IMR-90 (cell line): ENCODE measurements around the gene ATP10A. TPM values are rescaled to one million over a fixed set of nuclear protein-coding genes. Genes with fewer than 3 reads are reported as not detected.
A peak's percentile ranks its signal among the peaks of the same experiment; 100 is the strongest.

ENCODE experiments used
- ATAC-seq: fragments of 200-7000 bp; cut with Tn5 transposase; 2 replicates; pipeline ENCODE4 v1.9.1; 2020; ENCODE audit warnings: low read depth, mild to moderate bottlenecking, moderate library complexity
- BruUV-seq: library from RNA; stranded (reverse); fragments of 400-500 nt; replicated peaks from 2 replicates; lab custom pipeline; 2021; lab: Mats Ljungman, UMichigan
- CTCF ChIA-PET: fragments of 300-600 bp; formaldehyde crosslinking; extraction: SDS; loops from one replicate; lab custom pipeline; 2021; ENCODE audit warnings: antibody characterized with exemption; lab: Yijun Ruan, JAX
- POLR2A ChIA-PET: fragments of 300-600 bp; sonication (Branson Sonifier 250); formaldehyde crosslinking; loops from one replicate; lab custom pipeline; 2022; ENCODE audit warnings: antibody characterized with exemption; ENCODE audit not compliant: unreplicated experiment; lab: Charles Lee
- DNase-seq: peaks from one replicate; pipeline ENCODE4 v3.0.0; 2013
- H2AFZ ChIP-seq: replicated peaks from 2 replicates; pipeline ENCODE3; 2013; ENCODE audit warnings: low read length, mild to moderate bottlenecking; ENCODE audit not compliant: poor library complexity
- H2AK5ac ChIP-seq: 2 replicates; pipeline ENCODE4 v1.6.1; 2013; ENCODE audit warnings: low read depth, low read length, inconsistent platforms
- H2AK9ac ChIP-seq: replicated peaks from 2 replicates; pipeline ENCODE3; 2013; ENCODE audit warnings: mild to moderate bottlenecking, low read depth, low read length, moderate library complexity; ENCODE audit not compliant: poor library complexity
- H2BK120ac ChIP-seq: 2 replicates; pipeline ENCODE4 v1.6.1; 2013; ENCODE audit warnings: low read depth, low read length, inconsistent platforms
- H2BK15ac ChIP-seq: 3 replicates; pipeline ENCODE4 v1.6.1; 2013; ENCODE audit warnings: low read depth, low read length, inconsistent platforms
- H2BK20ac ChIP-seq: 2 replicates; pipeline ENCODE4 v1.6.1; 2013; ENCODE audit warnings: low read depth, mild to moderate bottlenecking, inconsistent platforms, low read length, moderate library complexity
- H2BK5ac ChIP-seq: 2 replicates; pipeline ENCODE4 v1.6.1; 2013; ENCODE audit warnings: mild to moderate bottlenecking, low read depth, low read length, inconsistent platforms; ENCODE audit not compliant: poor library complexity, severe bottlenecking
- H3K14ac ChIP-seq: replicated peaks from 2 replicates; pipeline ENCODE4 v1.6.1; 2013; ENCODE audit warnings: low read depth, low read length, inconsistent platforms
- H3K18ac ChIP-seq: 2 replicates; pipeline ENCODE4 v1.6.1; 2013; ENCODE audit warnings: low read depth, low read length, control low read depth
- H3K23ac ChIP-seq: 2 replicates; pipeline ENCODE4 v1.6.1; 2013; ENCODE audit warnings: low read depth, low read length, inconsistent platforms
- H3K27ac ChIP-seq: 2 replicates; pipeline ENCODE4 v1.5.1; 2013; ENCODE audit warnings: mild to moderate bottlenecking, control low read depth, low read length; ENCODE audit not compliant: insufficient read depth
- H3K27me3 ChIP-seq: 2 replicates; pipeline ENCODE4 v1.6.1; 2013; ENCODE audit warnings: low read length; ENCODE audit not compliant: control insufficient read depth, insufficient read depth
- H3K36me3 ChIP-seq: 2 replicates; pipeline ENCODE4 v1.6.1; 2013; ENCODE audit warnings: low read length, mixed read lengths; ENCODE audit not compliant: control insufficient read depth, insufficient read depth
- H3K4ac ChIP-seq: 2 replicates; pipeline ENCODE4 v1.6.1; 2013; ENCODE audit warnings: low read depth, low read length, inconsistent platforms
- H3K4me1 ChIP-seq: 2 replicates; pipeline ENCODE4 v1.6.1; 2013; ENCODE audit warnings: low read length, mixed read lengths; ENCODE audit not compliant: control insufficient read depth, insufficient read depth
- H3K4me2 ChIP-seq: 2 replicates; pipeline ENCODE4 v1.6.1; 2013; ENCODE audit warnings: low read depth, mild to moderate bottlenecking, control low read depth, low read length, moderate library complexity
- H3K4me3 ChIP-seq: 2 replicates; pipeline ENCODE4 v1.5.1; 2013; ENCODE audit warnings: low read depth, mild to moderate bottlenecking, control low read depth, low read length, moderate library complexity; ENCODE audit not compliant: insufficient read depth
- H3K56ac ChIP-seq: 2 replicates; pipeline ENCODE4 v1.6.1; 2013; ENCODE audit warnings: low read length, inconsistent platforms; ENCODE audit not compliant: insufficient read depth; ENCODE audit errors: extremely low read depth
- H3K79me1 ChIP-seq, 2 experiments: 2 replicates each; pipeline ENCODE4 v1.6.1; 2013; ENCODE audit warnings: low read length in 2 of 2, inconsistent platforms in 1 of 2, low read depth in 1 of 2
- H3K9ac ChIP-seq: 2 replicates; pipeline ENCODE4 v1.6.1; 2013; ENCODE audit warnings: low read depth, low read length, control low read depth
- H3K9me1 ChIP-seq: 2 replicates; pipeline ENCODE4 v1.6.1; 2013; ENCODE audit warnings: low read length, inconsistent platforms; ENCODE audit not compliant: insufficient read depth
- H3K9me3 ChIP-seq: 2 replicates; pipeline ENCODE4 v1.6.1; 2013; ENCODE audit warnings: low read length; ENCODE audit not compliant: control insufficient read depth, insufficient read depth
- H4K20me1 ChIP-seq: 2 replicates; pipeline ENCODE4 v1.6.1; 2013; ENCODE audit warnings: low read length, inconsistent platforms; ENCODE audit not compliant: insufficient read depth
- H4K5ac ChIP-seq: 2 replicates; pipeline ENCODE4 v1.6.1; 2013; ENCODE audit warnings: mild to moderate bottlenecking, low read depth, low read length, control low read depth
- H4K8ac ChIP-seq, 2 experiments: 2 replicates each; pipeline ENCODE4 v1.6.1; 2013; ENCODE audit warnings: low read depth in 2 of 2, low read length in 2 of 2, control low read depth in 1 of 2, inconsistent platforms in 1 of 2
- H4K91ac ChIP-seq: 2 replicates; pipeline ENCODE4 v1.6.1; 2013; ENCODE audit warnings: low read depth, low read length, inconsistent platforms; ENCODE audit not compliant: insufficient read depth
- CHD1 ChIP-seq: IDR thresholded peaks from 2 replicates; pipeline ENCODE4 v1.6.1; 2012; ENCODE audit warnings: low read depth, low read length, improper control_type of control experiment
- ELK1 ChIP-seq: fragments of 150-350 bp; IDR thresholded peaks from 2 replicates; pipeline ENCODE4 v1.6.1; 2016; ENCODE audit warnings: low read depth, mild to moderate bottlenecking, low read length, moderate library complexity, borderline replicate concordance
- FOS ChIP-seq: fragments of 150-350 bp; IDR thresholded peaks from 2 replicates; pipeline ENCODE4 v1.6.1; 2016; ENCODE audit warnings: low read depth, low read length
- MAFK ChIP-seq: IDR thresholded peaks from 2 replicates; pipeline ENCODE4 v1.6.1; 2012; ENCODE audit warnings: low read depth, low read length, improper control_type of control experiment
- MAZ ChIP-seq: IDR thresholded peaks from 2 replicates; pipeline ENCODE4 v1.6.1; 2012; ENCODE audit warnings: low read depth, mild to moderate bottlenecking, low read length, improper control_type of control experiment, moderate library complexity, borderline replicate concordance
- MXI1 ChIP-seq: IDR thresholded peaks from 2 replicates; pipeline ENCODE4 v1.6.1; 2012; ENCODE audit warnings: low read depth, mild to moderate bottlenecking, low read length, moderate library complexity, borderline replicate concordance
- RCOR1 ChIP-seq: IDR thresholded peaks from 2 replicates; pipeline ENCODE4 v1.6.1; 2012; ENCODE audit warnings: mild to moderate bottlenecking, low read length, improper control_type of control experiment; ENCODE audit not compliant: insufficient replicate concordance
- RFX5 ChIP-seq: IDR thresholded peaks from 2 replicates; pipeline ENCODE4 v1.8.0; 2012; ENCODE audit warnings: low read depth, mild to moderate bottlenecking, low read length, moderate library complexity
- USF2 ChIP-seq: fragments of 150-350 bp; IDR thresholded peaks from 2 replicates; pipeline ENCODE4 v1.6.1; 2017; ENCODE audit warnings: mild to moderate bottlenecking, antibody characterized with exemption, low read length, low read depth
- WGBS, 2 experiments: methylation state at CpG; one replicate each; pipeline versions ENCODE4 v1.1.5 to v1.1.7; 2013; ENCODE audit warnings: missing lambda C conversion rate in 2 of 2; ENCODE audit not compliant: insufficient read length in 1 of 2; ENCODE audit errors: extremely low coverage in 2 of 2; 5-methylcytosine and 5-hydroxymethylcytosine counted together
- dilution Hi-C: fragments of 300-500 bp; cut with HindIII; formaldehyde crosslinking; loops from one replicate; pipeline ENCODE4 v1.14.3; 2018; ENCODE audit warnings: low sequenced_read_pairs; ENCODE audit not compliant: unreplicated experiment
- in situ Hi-C: fragments of 300-500 bp; cut with MboI; formaldehyde crosslinking; loops from 3 replicates; pipeline ENCODE4 v1.14.3; 2019; ENCODE audit warnings: low sequenced_read_pairs, inconsistent platforms, mixed read lengths
- intact Hi-C: fragments of 100-400 bp; cut with micrococcal nuclease; formaldehyde crosslinking; loops from 2 replicates; pipeline ENCODE4 v1.10.0; 2022
- polyA plus RNA-seq, 3 experiments: library from polyadenylated mRNA; depleted of rRNA; stranded (reverse); fragments of >200 nt; gene quantifications; 2 replicates each; pipeline ENCODE4 v1.2.3, GENCODE V29; 2012; ENCODE audit warnings: low replicate concordance in 1 of 3
- total RNA-seq: library from RNA; depleted of rRNA; stranded (reverse); fragments of >200 nt; gene quantifications from 2 replicates; pipeline ENCODE4 v1.2.3, GENCODE V29; 2012

ATP10A gene
- total and polyA plus RNA-seq, 2 of the 4 experiments (the other 2 are of a cell fraction): 13.8 to 16.0 TPM

- TF ChIP-seq MAZ: no peak
Observed at GRCh38 chr15:25776071-25776746, 86.9 kb downstream of the ATP10A start (continued).

- H3K79me1 ChIP-seq: peaks cover 17 to 58% of the 10 kb centered on the region in 2 experiments
- no TSS peak for BruUV-seq
- H2AK5ac ChIP-seq: peak overlapping the region; percentile 61; the same call in 1 of the 2 replicates
- in situ Hi-C loops: no loop called here
- H3K18ac ChIP-seq: peak overlapping the region; percentile 35; the same call in 1 of the 2 replicates
- H3K4me3 ChIP-seq: no peak overlapping the region
- peak overlapping the region; percentile 62 for H2BK120ac ChIP-seq
- H2AK9ac ChIP-seq: peak overlapping the region; percentile 11
- POLR2A ChIA-PET: no interaction called here
- H4K91ac ChIP-seq: peak overlapping the region; percentile 42
- CTCF ChIA-PET: interaction anchor here (1.4 kb wide), 1 partner anchor 8 kb away, joined by 7 read pairs; no protein-coding TSS in a partner anchor
- H3K4me1 ChIP-seq: peaks cover 9% of the 10 kb centered on the region
- dilution Hi-C loops: no loop called here
- peak overlapping the region; percentile 63 for H2BK20ac ChIP-seq
- H2BK15ac ChIP-seq: peak overlapping the region; percentile 13; the same call in 1 of the 3 replicates
- ATAC-seq (peak; percentile 83), DNase-seq (peak; percentile 82)
- peak overlapping the region; percentile 17 for H3K4me2 ChIP-seq
- peak overlapping the region; percentile 73 for H2AFZ ChIP-seq
- peak overlapping the region; percentile 1; the same call in 1 of the 2 replicates for H4K5ac ChIP-seq
- H3K9ac ChIP-seq: peak overlapping the region; percentile 25; the same call in 1 of the 2 replicates
- H3K4ac ChIP-seq: peak overlapping the region; percentile 67
- H3K23ac ChIP-seq: peak overlapping the region; percentile 48; the same call in 1 of the 2 replicates
- H3K27me3 ChIP-seq: no peaks in the 10 kb centered on the region
- H3K9me3 ChIP-seq: no peaks in the 10 kb centered on the region
- peak overlapping the region; percentile 69; the same call in 1 of the 2 replicates for H3K14ac ChIP-seq
- intact Hi-C loops: loop anchor here (5.0 to 10.0 kb wide), 4 partner anchors 33 to 309 kb away; partner anchors contain the start of gene ATP10A
- no peaks in the 10 kb centered on the region for H3K36me3 ChIP-seq
- H4K8ac ChIP-seq: peak overlapping the region in 1 of 2 experiments; percentile 69; a peak in 3 of 4 replicates
- 33% methylated on average over 2 of the region's 13 CpGs; no CpG with 5 or more reads in 1 of the 2 experiments for WGBS, 2 experiments
- peak overlapping the region; percentile 72 for H2BK5ac ChIP-seq
- peaks cover 24% of the 10 kb centered on the region; the same call in 1 of the 2 replicates for H3K9me1 ChIP-seq
- H4K20me1 ChIP-seq: no peaks in the 10 kb centered on the region; the same call in 1 of the 2 replicates
- peak overlapping the region; percentile 65; the same call in 1 of the 2 replicates for H3K56ac ChIP-seq
- H3K27ac ChIP-seq: peak overlapping the region; percentile 0; the same call in 1 of the 2 replicates
- peak; percentile 38 for TF ChIP-seq MAFK
- TF ChIP-seq CHD1: no peak
- TF ChIP-seq USF2: peak; percentile 28; the same call in 1 of the 2 replicates
- TF ChIP-seq MXI1: peak; percentile 65; the same call in 1 of the 2 replicates
- TF ChIP-seq ELK1: no peak
- peak; percentile 8 for TF ChIP-seq RCOR1
- TF ChIP-seq RFX5: no peak
- TF ChIP-seq FOS: peak; percentile 4
- TF ChIP-seq MAZ: 0 out of 2 replicates have a peak, but pooled peaks have one; percentile 19
Observed at GRCh38 chr15:25775317-25775912, 87.7 kb downstream of the ATP10A start.
